ENCODE data around the gene FTO. TPM values are rescaled to one million over a fixed set of nuclear protein-coding genes. Genes with fewer than 3 reads are reported as not detected.

The FTO gene
- total and polyA plus RNA-seq, 2 of the 13 experiments (the other 11 are each of a cell fraction or from before 2014, with no cell fraction given) = 41.6 to 55.8 TPM

DNA sequence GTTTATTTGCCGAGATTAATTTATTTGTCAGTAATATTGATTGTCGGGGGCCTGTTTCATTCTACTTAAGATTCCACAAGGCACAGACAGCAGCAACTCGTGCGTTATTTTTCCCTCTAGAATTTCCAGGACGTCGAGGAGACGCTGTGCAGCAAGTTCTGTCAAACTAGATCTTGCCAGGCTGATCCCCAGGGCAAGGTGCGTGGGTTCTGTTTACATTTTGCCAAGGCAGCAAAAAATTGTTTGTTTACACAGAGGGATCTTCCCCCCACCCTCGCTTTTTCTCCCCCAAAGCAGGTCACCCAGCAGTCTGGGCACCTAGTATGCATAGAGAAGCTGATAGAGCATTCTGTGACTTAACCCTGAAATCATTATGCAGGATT lies 471.2 kb downstream of the FTO start (continued):
- TF ChIP-seq, protein P1, sequence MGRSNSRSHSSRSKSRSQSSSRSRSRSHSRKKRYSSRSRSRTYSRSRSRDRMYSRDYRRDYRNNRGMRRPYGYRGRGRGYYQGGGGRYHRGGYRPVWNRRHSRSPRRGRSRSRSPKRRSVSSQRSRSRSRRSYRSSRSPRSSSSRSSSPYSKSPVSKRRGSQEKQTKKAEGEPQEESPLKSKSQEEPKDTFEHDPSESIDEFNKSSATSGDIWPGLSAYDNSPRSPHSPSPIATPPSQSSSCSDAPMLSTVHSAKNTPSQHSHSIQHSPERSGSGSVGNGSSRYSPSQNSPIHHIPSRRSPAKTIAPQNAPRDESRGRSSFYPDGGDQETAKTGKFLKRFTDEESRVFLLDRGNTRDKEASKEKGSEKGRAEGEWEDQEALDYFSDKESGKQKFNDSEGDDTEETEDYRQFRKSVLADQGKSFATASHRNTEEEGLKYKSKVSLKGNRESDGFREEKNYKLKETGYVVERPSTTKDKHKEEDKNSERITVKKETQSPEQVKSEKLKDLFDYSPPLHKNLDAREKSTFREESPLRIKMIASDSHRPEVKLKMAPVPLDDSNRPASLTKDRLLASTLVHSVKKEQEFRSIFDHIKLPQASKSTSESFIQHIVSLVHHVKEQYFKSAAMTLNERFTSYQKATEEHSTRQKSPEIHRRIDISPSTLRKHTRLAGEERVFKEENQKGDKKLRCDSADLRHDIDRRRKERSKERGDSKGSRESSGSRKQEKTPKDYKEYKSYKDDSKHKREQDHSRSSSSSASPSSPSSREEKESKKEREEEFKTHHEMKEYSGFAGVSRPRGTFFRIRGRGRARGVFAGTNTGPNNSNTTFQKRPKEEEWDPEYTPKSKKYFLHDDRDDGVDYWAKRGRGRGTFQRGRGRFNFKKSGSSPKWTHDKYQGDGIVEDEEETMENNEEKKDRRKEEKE (IDR thresholded peaks at IDR 0.05) = no peak
- TF ChIP-seq, protein P2, sequence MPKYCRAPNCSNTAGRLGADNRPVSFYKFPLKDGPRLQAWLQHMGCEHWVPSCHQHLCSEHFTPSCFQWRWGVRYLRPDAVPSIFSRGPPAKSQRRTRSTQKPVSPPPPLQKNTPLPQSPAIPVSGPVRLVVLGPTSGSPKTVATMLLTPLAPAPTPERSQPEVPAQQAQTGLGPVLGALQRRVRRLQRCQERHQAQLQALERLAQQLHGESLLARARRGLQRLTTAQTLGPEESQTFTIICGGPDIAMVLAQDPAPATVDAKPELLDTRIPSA (CRISPR knock-in tag; IDR thresholded peaks at IDR 0.05; ENCODE audit: borderline replicate concordance) = no peak
- TF ChIP-seq ZNF597 (CRISPR knock-in tag; IDR thresholded peaks at IDR 0.05) (no peak), TMF1 (CRISPR knock-in tag; IDR thresholded peaks at IDR 0.05; ENCODE audit: low read depth) (no peak), MAFF (IDR thresholded peaks at IDR 0.05; ENCODE audit: low read depth, low read length) (peak; percentile 99), PLSCR1 (CRISPR knock-in tag; IDR thresholded peaks at IDR 0.05; ENCODE audit: borderline replicate concordance) (no peak), SUZ12 (IDR thresholded peaks at IDR 0.05; ENCODE audit: low read depth, low read length) (no peak), MATR3 (CRISPR knock-in tag; IDR thresholded peaks at IDR 0.05) (no peak), TARDBP (CRISPR knock-in tag; IDR thresholded peaks at IDR 0.05) (no peak), SRY (CRISPR knock-in tag; IDR thresholded peaks at IDR 0.05) (no peak), GRHL1 (CRISPR knock-in tag; conservative IDR thresholded peaks at IDR 0.05) (no peak), ZNF7 (CRISPR knock-in tag; IDR thresholded peaks at IDR 0.05) (no peak), ZNF775 (CRISPR knock-in tag; IDR thresholded peaks at IDR 0.05; ENCODE audit: borderline replicate concordance) (0 out of 2 replicates have a peak, but pooled peaks have one; percentile 52), ZNF891 (CRISPR knock-in tag; IDR thresholded peaks at IDR 0.05) (no peak), ZSCAN31 (CRISPR knock-in tag; IDR thresholded peaks at IDR 0.05; ENCODE audit: low read depth) (no peak), ETV6 (CRISPR knock-in tag; conservative IDR thresholded peaks at IDR 0.05) (no peak), ZNF20 (CRISPR knock-in tag; IDR thresholded peaks at IDR 0.05) (no peak), NCOA1 (CRISPR knock-in tag; IDR thresholded peaks at IDR 0.05) (no peak), ZNF572 (CRISPR knock-in tag; IDR thresholded peaks at IDR 0.05) (no peak), ZNF124 (CRISPR knock-in tag; IDR thresholded peaks at IDR 0.05) (no peak), ZNF510 (CRISPR knock-in tag; IDR thresholded peaks at IDR 0.05; ENCODE audit: low read depth) (0 out of 2 replicates have a peak, but pooled peaks have one; percentile 26), SP5 (CRISPR knock-in tag; IDR thresholded peaks at IDR 0.05; ENCODE audit: borderline replicate concordance, low read depth) (no peak)
- TF ChIP-seq, protein P3, sequence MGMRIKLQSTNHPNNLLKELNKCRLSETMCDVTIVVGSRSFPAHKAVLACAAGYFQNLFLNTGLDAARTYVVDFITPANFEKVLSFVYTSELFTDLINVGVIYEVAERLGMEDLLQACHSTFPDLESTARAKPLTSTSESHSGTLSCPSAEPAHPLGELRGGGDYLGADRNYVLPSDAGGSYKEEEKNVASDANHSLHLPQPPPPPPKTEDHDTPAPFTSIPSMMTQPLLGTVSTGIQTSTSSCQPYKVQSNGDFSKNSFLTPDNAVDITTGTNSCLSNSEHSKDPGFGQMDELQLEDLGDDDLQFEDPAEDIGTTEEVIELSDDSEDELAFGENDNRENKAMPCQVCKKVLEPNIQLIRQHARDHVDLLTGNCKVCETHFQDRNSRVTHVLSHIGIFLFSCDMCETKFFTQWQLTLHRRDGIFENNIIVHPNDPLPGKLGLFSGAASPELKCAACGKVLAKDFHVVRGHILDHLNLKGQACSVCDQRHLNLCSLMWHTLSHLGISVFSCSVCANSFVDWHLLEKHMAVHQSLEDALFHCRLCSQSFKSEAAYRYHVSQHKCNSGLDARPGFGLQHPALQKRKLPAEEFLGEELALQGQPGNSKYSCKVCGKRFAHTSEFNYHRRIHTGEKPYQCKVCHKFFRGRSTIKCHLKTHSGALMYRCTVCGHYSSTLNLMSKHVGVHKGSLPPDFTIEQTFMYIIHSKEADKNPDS (CRISPR knock-in tag; IDR thresholded peaks at IDR 0.05) = no peak
